Measurements from ENCODE around the gene PML. TPM values are rescaled to one million over a fixed set of nuclear protein-coding genes. Genes with fewer than 3 reads are reported as not detected.

PML gene
- total and polyA plus RNA-seq, 2 of the 4 experiments (the other 2 are of a cell fraction) = 8.8 to 22.6 TPM

DNA sequence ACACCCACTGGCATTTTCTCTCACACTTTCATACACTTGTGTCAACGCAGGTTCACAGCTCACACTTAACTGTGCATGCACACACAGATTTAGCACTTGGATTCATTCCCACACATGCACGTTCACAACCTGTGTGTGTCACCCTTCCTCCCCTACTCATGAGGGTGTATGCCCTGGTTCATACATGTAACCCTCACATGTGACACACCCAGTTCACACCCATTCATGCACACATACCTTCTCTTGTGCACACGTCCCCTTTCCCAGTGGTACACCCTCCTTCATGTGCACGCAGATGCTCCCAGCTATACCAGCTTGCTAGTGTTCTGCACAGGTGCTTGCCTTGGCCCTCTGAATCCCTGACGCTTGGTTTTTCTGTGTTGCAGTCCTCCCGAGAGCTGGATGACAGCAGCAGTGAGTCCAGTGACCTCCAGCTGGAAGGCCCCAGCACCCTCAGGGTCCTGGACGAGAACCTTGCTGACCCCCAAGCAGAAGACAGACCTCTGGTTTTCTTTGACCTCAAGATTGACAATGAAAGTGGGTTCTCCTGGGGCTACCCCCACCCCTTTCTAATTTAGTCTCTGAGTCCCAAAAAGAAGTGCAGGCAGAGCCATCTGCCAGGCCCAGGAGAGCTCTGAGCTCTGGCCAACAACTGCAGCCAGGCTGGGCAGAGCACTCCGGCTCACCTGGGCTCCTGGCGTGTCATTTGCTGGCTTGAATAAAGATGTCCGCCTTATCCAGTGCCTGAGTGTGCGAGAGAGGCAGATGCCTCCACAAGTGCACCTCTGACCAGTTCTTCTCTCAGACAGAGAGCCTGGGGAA is 48.3 kb downstream of the PML start:
- Histone ChIP-seq H3K36me3 (ENCODE audit: control insufficient read depth, insufficient read depth, low read length) (peaks cover 1% of the 10 kb centered on the region; the same call in 1 of the 2 replicates), H4K20me1 (ENCODE audit: insufficient read depth, low read length) (no peaks in the 10 kb centered on the region), H4K8ac (ENCODE audit: low read depth in 2 of 2, low read length in 2 of 2) (no peak overlapping the region), H3K4me3 (ENCODE audit: insufficient read depth, low read depth, low read length) (no peak overlapping the region), H2AK5ac (ENCODE audit: low read depth, low read length) (peak overlapping the region; percentile 91), H2AFZ (replicated peaks; ENCODE audit: low read length, poor library complexity) (no peak overlapping the region), H3K4me2 (ENCODE audit: low read depth, low read length) (no peak overlapping the region), H2BK15ac (ENCODE audit: low read depth, low read length) (0 out of 3 replicates have a peak overlapping the region, but pooled peaks have one; percentile 48), H3K9ac (ENCODE audit: low read depth, low read length) (no peak overlapping the region), H3K4me1 (ENCODE audit: control insufficient read depth, insufficient read depth, low read length) (peaks cover 26% of the 10 kb centered on the region), H2BK120ac (ENCODE audit: low read depth, low read length) (no peak overlapping the region), H3K9me1 (ENCODE audit: insufficient read depth, low read length) (peaks cover 28% of the 10 kb centered on the region), H3K18ac (ENCODE audit: low read depth, low read length) (no peak overlapping the region), H3K79me1 (ENCODE audit: low read depth in 1 of 2, low read length in 2 of 2) (peaks cover 0 to 16% of the 10 kb centered on the region in 2 experiments; a peak in 2 of 4 replicates), H3K27me3 (ENCODE audit: control insufficient read depth, insufficient read depth, low read length) (no peaks in the 10 kb centered on the region), H3K14ac (replicated peaks; ENCODE audit: low read depth, low read length) (no peak overlapping the region), H4K91ac (ENCODE audit: insufficient read depth, low read depth, low read length) (peak overlapping the region; percentile 24; the same call in 1 of the 2 replicates), H2BK20ac (ENCODE audit: low read depth, low read length) (0 out of 2 replicates have a peak overlapping the region, but pooled peaks have one; percentile 4), H3K56ac (ENCODE audit: extremely low read depth, insufficient read depth, low read length) (no peak overlapping the region), H3K4ac (ENCODE audit: low read depth, low read length) (peak overlapping the region; percentile 52), H2AK9ac (replicated peaks; ENCODE audit: low read depth, low read length, poor library complexity) (no peak overlapping the region), H3K23ac (ENCODE audit: low read depth, low read length) (no peak overlapping the region), H3K27ac (ENCODE audit: insufficient read depth, low read length) (no peak overlapping the region), H2BK5ac (ENCODE audit: low read depth, low read length, poor library complexity, severe bottlenecking) (no peak overlapping the region), H3K9me3 (ENCODE audit: control insufficient read depth, insufficient read depth, low read length) (no peaks in the 10 kb centered on the region), H4K5ac (ENCODE audit: low read depth, low read length) (no peak overlapping the region)
- CTCF ChIA-PET = no interaction called here
- in situ Hi-C loops (cut with MboI; ENCODE audit: low sequenced_read_pairs) (no loop called here), dilution Hi-C loops (cut with HindIII; ENCODE audit: low sequenced_read_pairs, unreplicated experiment) (no loop called here), intact Hi-C loops (cut with micrococcal nuclease) (no loop called here)
- DNase-seq = no peak
- WGBS, 2 experiments (ENCODE audit: extremely low coverage in 2 of 2, insufficient read length in 1 of 2) = 91% methylated on average over 6 of the region's 11 CpGs; no CpG with 5 or more reads in 1 of the 2 experiments
- no TSS peak for BruUV-seq (replicated peaks)
- no peak for ATAC-seq (ENCODE audit: low read depth)
- POLR2A ChIA-PET (ENCODE audit: unreplicated experiment) = no interaction called here
- no peak for TF ChIP-seq POLR2A (IDR thresholded peaks at IDR 0.05; ENCODE audit: low read depth, low read length)
- TF ChIP-seq RCOR1 (IDR thresholded peaks at IDR 0.05; ENCODE audit: insufficient replicate concordance, low read length) = no peak
- no peak for TF ChIP-seq FOS (IDR thresholded peaks at IDR 0.05; ENCODE audit: low read depth, low read length)
- TF ChIP-seq, protein P1, sequence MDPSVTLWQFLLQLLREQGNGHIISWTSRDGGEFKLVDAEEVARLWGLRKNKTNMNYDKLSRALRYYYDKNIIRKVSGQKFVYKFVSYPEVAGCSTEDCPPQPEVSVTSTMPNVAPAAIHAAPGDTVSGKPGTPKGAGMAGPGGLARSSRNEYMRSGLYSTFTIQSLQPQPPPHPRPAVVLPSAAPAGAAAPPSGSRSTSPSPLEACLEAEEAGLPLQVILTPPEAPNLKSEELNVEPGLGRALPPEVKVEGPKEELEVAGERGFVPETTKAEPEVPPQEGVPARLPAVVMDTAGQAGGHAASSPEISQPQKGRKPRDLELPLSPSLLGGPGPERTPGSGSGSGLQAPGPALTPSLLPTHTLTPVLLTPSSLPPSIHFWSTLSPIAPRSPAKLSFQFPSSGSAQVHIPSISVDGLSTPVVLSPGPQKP (IDR thresholded peaks at IDR 0.05; ENCODE audit: borderline replicate concordance, low read depth, low read length) = no peak
- TF ChIP-seq CHD1 (IDR thresholded peaks at IDR 0.05; ENCODE audit: low read depth, low read length) = no peak
- TF ChIP-seq, protein P2, sequence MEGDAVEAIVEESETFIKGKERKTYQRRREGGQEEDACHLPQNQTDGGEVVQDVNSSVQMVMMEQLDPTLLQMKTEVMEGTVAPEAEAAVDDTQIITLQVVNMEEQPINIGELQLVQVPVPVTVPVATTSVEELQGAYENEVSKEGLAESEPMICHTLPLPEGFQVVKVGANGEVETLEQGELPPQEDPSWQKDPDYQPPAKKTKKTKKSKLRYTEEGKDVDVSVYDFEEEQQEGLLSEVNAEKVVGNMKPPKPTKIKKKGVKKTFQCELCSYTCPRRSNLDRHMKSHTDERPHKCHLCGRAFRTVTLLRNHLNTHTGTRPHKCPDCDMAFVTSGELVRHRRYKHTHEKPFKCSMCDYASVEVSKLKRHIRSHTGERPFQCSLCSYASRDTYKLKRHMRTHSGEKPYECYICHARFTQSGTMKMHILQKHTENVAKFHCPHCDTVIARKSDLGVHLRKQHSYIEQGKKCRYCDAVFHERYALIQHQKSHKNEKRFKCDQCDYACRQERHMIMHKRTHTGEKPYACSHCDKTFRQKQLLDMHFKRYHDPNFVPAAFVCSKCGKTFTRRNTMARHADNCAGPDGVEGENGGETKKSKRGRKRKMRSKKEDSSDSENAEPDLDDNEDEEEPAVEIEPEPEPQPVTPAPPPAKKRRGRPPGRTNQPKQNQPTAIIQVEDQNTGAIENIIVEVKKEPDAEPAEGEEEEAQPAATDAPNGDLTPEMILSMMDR (conservative IDR thresholded peaks at IDR 0.05; ENCODE audit: low read depth, low read length) = no peak
- TF ChIP-seq BHLHE40 (IDR thresholded peaks at IDR 0.05; ENCODE audit: low read depth, low read length) = no peak
- TF ChIP-seq RFX5 (IDR thresholded peaks at IDR 0.05; ENCODE audit: low read depth, low read length) = no peak
- TF ChIP-seq RAD21 (IDR thresholded peaks at IDR 0.05; ENCODE audit: low read length) = no peak
- TF ChIP-seq, protein P3, sequence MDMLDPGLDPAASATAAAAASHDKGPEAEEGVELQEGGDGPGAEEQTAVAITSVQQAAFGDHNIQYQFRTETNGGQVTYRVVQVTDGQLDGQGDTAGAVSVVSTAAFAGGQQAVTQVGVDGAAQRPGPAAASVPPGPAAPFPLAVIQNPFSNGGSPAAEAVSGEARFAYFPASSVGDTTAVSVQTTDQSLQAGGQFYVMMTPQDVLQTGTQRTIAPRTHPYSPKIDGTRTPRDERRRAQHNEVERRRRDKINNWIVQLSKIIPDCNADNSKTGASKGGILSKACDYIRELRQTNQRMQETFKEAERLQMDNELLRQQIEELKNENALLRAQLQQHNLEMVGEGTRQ (IDR thresholded peaks at IDR 0.05; ENCODE audit: low read depth, low read length) = no peak
- TF ChIP-seq MAZ (IDR thresholded peaks at IDR 0.05; ENCODE audit: borderline replicate concordance, low read depth, low read length) = no peak
- TF ChIP-seq MXI1 (IDR thresholded peaks at IDR 0.05; ENCODE audit: borderline replicate concordance, low read depth, low read length) = no peak
- TF ChIP-seq NFE2L2 (IDR thresholded peaks at IDR 0.05; ENCODE audit: low read depth, low read length) = no peak
- no peak for TF ChIP-seq SMC3 (IDR thresholded peaks at IDR 0.05; ENCODE audit: low read depth, low read length)
- TF ChIP-seq CEBPB (IDR thresholded peaks at IDR 0.05; ENCODE audit: low read depth, low read length) = no peak

All from IMR-90 (cell line).